HG03135 (cell line): ENCODE data around the gene SPEN.
A peak's percentile ranks its signal among the peaks of the same experiment; 100 is the strongest.
"Not testable (repeated sequence)": the region's sequence is repeated elsewhere in the genome, so short reads cannot be mapped to it uniquely, and the experiment has no call there.

ENCODE experiments used
- ATAC-seq: cut with Tn5 transposase; IDR thresholded peaks from one replicate; pipeline ENCODE4 v1.9.1; 2021; ENCODE audit warnings: mild to moderate bottlenecking, moderate library complexity; ENCODE audit not compliant: unreplicated experiment

The SPEN gene

DNA sequence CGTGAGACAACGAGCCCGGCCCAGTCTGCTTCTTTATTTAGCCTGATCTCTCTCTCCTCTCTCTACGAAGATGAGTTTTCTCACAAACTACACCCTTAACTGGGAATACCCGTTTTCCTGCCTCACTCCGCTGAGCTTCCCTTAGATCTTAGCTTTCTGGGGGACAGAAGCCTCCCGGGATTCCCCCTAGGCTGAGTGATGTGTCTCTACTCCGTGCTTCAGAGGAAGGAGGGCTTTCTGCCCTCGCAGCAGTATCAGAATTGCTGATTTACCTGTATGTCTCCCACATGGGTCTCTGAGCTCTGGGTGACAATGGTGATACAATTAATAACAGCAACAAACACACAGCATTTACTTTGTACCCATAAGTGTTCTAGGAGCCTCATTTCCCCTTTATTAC lies 127.3 kb downstream of the SPEN start:
- ATAC-seq: peak; percentile 36

DNA sequence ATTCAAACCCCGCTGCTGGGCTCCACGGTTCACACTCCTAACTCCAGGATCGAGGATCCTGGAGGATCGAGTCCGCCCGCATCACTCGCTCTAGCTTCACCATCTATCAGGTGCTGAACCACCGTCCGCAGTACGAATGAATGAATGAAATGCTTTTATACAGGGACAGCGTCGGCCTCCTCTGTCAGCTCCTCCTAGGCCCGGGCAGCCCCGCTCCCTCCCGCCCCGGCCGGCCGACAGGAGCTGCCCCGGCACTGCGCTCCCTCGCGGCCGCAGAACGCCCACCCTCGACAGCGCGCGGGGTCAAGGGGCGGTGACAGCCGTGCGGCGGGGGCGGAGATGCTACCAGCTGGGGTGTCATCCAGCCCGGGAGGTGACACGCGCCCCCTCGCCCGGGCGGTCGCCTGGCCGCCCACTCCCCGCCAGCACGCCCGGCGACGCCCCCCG lies 127.9 kb downstream of the SPEN start:
- peak; percentile 75 for ATAC-seq

DNA sequence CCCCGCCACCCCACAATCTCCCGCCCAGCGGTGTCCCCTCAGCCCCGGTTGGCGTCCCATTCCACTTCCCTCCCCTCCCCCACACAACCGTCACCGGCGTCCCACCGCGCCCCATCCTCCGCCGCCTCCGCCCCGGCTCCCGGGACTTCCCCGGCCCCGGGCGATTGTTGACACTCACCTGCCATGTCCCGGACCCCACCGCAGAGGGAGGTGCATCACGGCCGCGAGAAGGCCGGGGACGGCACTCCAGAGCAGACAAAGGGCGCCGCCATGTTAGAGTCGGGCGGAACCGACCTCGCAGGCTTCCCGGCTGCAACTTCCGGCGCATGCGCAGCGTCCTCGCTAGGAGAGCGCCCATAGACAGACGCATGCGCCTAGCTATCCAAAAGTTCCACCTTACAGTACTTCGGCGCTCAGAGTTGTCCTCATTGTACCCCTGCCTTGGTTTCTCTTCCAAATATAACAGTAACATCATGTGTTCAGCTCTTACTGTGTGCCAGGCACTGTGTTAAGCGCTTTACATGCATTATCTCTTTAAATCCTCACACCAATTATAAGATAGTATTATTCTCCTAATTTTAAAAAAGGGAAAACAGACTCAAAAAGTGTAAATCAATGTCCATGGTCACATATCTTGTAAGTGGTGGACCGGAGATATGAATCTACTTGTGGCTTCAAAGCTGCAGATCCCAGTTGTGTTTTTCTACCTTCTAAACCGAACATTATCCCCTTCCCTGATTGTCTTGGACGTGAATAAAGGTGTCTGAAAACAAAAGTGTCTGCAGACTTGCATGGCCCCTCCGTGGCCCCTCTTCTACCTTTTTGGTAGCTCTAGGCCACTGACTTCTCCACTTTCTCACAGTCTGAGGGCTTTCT lies 128.5 kb downstream of the SPEN start, which contains the start of gene ZBTB17:
TSS of gene ZBTB17 (minus strand) at position 297 of the 876 bp plus-strand sequence. CDS start 27,606 bp downstream, outside the sequence.
- ATAC-seq: peak; percentile 76

DNA sequence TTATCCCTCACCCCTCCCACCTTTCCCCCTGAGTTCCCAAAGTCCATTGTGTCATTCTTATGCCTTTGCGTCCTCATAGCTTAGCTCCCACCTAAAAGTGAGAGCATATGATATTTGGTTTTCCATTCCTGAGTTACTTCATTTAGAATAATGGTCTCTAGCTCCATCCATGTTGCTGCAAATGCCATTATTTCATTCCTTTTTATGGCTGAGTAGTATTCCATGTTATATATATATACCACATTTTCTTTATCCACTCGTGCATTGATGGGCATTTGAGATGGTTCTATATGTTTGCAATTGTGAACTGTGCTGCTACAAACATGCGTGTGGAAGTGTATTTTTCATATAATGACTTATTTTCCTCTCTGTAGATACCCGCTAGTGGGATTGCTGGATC lies 130.4 kb downstream of the SPEN start:
- not testable (repeated sequence) for ATAC-seq

DNA sequence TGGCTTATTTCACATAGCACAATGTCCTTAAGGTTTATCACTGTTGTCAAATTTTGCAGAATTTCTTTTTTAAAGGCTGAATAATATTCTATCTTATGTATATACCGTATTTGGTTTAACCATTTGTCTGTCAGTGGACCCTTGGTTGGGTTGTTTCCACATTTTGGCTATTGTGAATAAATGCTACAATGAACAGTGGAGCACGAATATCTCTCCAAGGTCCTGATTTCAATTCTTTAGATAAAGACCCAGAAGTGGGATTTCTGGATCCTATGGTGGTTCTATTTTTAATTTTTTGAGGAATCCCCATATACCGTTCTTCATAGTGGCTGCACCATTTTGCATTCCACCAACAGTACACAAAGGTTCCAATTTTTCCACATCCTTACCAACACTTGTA lies 134.2 kb downstream of the SPEN start:
- ATAC-seq: no peak

DNA sequence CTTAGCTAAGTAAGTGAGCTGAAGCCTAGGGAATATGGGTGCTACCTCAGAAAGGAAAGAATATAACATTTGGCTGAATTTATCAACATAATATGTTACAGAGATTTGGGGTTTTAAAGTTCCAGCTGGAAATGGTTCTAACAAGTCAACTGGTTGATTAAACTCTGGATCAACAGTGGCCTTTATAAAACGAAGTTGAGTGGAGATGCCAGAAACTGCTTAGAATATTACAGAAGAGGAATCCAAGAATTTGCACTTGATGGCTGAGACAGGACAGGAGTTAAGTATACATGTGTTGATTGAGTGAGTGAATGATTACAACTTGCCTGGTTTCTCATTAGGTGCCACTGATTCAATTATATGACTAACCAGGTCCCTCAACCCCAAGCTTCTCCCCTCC lies 135.8 kb downstream of the SPEN start:
- no peak for ATAC-seq

DNA sequence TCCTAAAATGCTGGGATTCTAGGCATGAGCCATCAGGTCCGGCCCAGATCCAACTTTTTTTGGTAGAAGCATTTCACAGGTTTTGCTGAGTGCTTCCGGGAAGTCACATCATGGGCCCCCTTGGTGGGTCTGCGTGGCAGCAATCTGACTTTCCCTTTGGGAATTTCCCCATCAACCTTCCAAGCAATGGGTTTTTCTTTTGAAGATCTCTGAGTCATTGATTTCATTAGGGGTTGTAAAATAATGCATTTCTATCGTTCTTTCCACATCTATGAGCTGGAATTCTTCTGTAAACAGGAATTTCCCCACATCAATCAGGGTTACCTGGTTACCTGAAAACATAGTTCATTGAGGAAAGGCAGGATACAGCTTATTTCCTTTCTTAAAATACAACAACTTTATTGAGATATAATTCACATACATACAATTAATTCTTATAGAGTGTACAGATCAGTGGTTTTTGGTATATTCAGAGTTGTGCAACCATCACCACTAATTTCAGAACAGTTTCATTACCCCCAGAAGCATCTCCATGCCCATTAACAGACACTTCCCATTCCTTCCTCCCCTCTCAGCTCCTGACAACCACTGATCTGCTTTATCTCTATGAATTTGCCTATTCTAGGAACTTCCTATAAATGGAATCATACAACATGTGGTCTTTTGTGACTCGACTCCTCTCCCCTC lies 138.2 kb downstream of the SPEN start:
- no peak for ATAC-seq

DNA sequence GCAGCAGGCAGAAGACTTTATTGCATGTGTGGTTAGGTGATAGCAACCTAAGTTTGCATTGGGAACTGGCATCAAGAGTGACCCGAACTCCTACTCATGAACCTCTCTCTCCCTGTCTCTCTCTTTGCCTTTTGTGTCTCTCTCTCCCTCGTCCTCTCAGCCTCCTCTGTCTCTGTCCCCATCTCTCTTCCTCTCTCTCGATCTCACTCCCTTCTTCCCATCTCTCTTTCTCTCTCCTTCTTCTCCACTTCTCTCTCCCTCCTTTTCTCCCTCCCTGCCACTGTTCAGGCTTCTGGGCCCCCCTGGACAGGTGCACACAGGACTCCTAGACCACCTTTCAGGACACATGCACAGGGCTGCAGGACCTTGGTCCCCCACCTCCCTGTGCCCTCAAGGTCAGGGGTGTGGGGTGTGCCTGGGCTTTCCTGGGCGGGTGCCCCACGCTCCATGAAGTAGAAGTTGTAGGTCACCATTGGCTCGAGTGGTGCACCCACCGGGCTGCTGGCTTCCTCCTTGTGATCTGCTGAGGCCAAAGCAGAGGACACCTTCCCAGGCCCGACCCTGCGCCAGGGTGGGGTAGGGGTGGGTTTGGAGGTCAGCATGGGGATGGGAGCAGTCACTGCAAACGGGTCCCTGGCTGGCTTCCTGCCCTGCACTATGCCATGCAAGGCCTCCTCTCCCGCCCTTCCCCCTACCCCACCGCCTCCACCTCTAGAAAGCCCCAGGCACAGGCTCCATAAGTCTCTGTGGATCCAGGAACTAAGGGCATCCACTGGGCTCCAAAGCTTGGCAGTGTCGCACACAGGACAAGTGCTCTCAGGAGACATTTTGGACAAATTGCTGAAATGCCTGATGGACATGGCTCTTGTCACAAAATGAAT lies 141.6 kb downstream of the SPEN start:
- ATAC-seq: no peak

DNA sequence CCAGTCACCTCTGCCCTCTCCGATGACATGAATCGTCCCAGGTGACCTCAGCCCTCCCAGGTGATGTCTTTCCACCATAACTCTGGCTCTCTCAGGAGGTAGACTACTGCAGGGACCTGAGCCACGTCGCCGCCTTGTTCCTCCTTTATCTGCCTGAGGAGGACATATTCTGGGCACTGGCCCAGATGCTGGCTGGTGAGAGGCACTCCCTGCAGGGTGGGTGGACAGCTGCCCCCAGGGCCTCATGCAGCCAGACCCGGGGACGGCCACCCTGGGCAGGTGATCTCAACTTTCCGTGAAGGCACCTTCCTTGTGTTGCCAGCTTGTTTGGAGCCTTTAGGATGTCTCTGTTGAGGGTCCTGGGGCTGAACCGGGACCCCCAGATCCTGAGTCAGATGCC lies 142.3 kb downstream of the SPEN start:
- ATAC-seq: no peak
